Measurements from ENCODE around the gene ARHGDIG.

- TF ChIP-seq POLR2A (IDR thresholded peaks at IDR 0.05; ENCODE audit: low read length) = no peak
- no peak for TF ChIP-seq GATA1 (IDR thresholded peaks at IDR 0.05; ENCODE audit: low read depth, low read length)
Observed at GRCh38 chr16:239948-240277, 40.5 kb upstream of the ARHGDIG start.
